Measurements from ENCODE around the gene SH3BP5L.

DNA sequence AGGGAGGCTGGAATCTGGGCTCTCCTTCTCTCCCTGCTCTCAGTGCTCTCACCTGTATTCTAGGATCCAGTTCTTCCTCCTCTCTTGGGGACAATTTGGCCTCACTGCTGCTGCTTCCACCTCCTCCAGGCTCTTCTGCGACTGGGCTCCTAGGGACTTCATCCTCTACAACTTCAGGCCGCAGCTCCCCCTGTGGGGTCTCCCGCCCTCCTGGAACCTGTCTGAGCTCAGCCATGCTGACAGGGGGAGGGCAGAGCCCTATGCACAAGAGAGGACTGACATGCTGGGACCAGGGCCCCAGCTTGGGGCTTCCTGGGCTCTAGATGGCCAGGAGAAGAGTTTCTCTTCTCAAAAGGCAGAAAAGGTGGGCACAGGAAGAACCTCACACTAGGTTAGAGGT is 1.0 kb downstream of the SH3BP5L start:
- TF ChIP-seq, protein P1, sequence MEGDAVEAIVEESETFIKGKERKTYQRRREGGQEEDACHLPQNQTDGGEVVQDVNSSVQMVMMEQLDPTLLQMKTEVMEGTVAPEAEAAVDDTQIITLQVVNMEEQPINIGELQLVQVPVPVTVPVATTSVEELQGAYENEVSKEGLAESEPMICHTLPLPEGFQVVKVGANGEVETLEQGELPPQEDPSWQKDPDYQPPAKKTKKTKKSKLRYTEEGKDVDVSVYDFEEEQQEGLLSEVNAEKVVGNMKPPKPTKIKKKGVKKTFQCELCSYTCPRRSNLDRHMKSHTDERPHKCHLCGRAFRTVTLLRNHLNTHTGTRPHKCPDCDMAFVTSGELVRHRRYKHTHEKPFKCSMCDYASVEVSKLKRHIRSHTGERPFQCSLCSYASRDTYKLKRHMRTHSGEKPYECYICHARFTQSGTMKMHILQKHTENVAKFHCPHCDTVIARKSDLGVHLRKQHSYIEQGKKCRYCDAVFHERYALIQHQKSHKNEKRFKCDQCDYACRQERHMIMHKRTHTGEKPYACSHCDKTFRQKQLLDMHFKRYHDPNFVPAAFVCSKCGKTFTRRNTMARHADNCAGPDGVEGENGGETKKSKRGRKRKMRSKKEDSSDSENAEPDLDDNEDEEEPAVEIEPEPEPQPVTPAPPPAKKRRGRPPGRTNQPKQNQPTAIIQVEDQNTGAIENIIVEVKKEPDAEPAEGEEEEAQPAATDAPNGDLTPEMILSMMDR (IDR thresholded peaks at IDR 0.05): no peak
- TF ChIP-seq POLR2A (IDR thresholded peaks at IDR 0.05): no peak
